GM21737 (cell line): ENCODE measurements around the gene GPR18.
"Not testable (repeated sequence)": the region's sequence is repeated elsewhere in the genome, so short reads cannot be mapped to it uniquely, and the experiment has no call there.

ENCODE experiments used
- ATAC-seq: cut with Tn5 transposase; IDR thresholded peaks from one replicate; pipeline ENCODE4 v1.9.1; 2021; ENCODE audit warnings: mild to moderate bottlenecking, moderate library complexity; ENCODE audit not compliant: unreplicated experiment

The GPR18 gene

GRCh38 chr13:99268822-99269221 is 10.6 kb upstream of the GPR18 start:
- ATAC-seq: no peak

- no peak for ATAC-seq
Observed at GRCh38 chr13:99267927-99268326, 9.7 kb upstream of the GPR18 start.

GRCh38 chr13:99266827-99267226 is 8.6 kb upstream of the GPR18 start:
- no peak for ATAC-seq

- no peak for ATAC-seq
Observed at GRCh38 chr13:99265821-99266426, 7.7 kb upstream of the GPR18 start.

GRCh38 chr13:99265162-99265800 is 7.1 kb upstream of the GPR18 start:
- no peak for ATAC-seq

GRCh38 chr13:99264051-99264450 is 5.9 kb upstream of the GPR18 start:
- ATAC-seq: no peak

GRCh38 chr13:99263126-99263785 is 5.1 kb upstream of the GPR18 start:
- no peak for ATAC-seq

- ATAC-seq: no peak
Observed at GRCh38 chr13:99261059-99261458, 2.9 kb upstream of the GPR18 start.

- no peak for ATAC-seq
Observed at GRCh38 chr13:99260216-99260615, 2.0 kb upstream of the GPR18 start.

- ATAC-seq: peak; percentile 51
Observed at GRCh38 chr13:99258946-99259345, 767 bp upstream of the GPR18 start.

- ATAC-seq: no peak
Observed at GRCh38 chr13:99257291-99257690, 888 bp downstream of the GPR18 start.

- ATAC-seq: no peak
Observed at GRCh38 chr13:99256709-99257108, 1.5 kb downstream of the GPR18 start.

GRCh38 chr13:99256283-99256682 is 1.9 kb downstream of the GPR18 start:
- no peak for ATAC-seq

GRCh38 chr13:99255271-99255670 is 2.9 kb downstream of the GPR18 start:
- ATAC-seq: no peak

GRCh38 chr13:99254830-99255229 is 3.3 kb downstream of the GPR18 start:
- no peak for ATAC-seq

- ATAC-seq: no peak
Observed at GRCh38 chr13:99251921-99252320, 6.3 kb downstream of the GPR18 start.

- no peak for ATAC-seq
Observed at GRCh38 chr13:99250982-99251825, 7.0 kb downstream of the GPR18 start.

GRCh38 chr13:99249606-99250005 is 8.6 kb downstream of the GPR18 start:
- not testable (repeated sequence) for ATAC-seq

GRCh38 chr13:99249178-99249577 is 9.0 kb downstream of the GPR18 start:
- ATAC-seq: not testable (repeated sequence)

- no peak for ATAC-seq
Observed at GRCh38 chr13:99246100-99246499, 12.1 kb downstream of the GPR18 start.

- no peak for ATAC-seq
Observed at GRCh38 chr13:99237981-99238662, 20.1 kb downstream of the GPR18 start.
